ENCODE measurements around the gene SPECC1. TPM values are rescaled to one million over a fixed set of nuclear protein-coding genes. Genes with fewer than 3 reads are reported as not detected.
"Not testable (repeated sequence)": the region's sequence is repeated elsewhere in the genome, so short reads cannot be mapped to it uniquely, and the experiment has no call there.

Gene SPECC1
- total RNA-seq, 1 donor from 2014 or later: 91.9 TPM

DNA sequence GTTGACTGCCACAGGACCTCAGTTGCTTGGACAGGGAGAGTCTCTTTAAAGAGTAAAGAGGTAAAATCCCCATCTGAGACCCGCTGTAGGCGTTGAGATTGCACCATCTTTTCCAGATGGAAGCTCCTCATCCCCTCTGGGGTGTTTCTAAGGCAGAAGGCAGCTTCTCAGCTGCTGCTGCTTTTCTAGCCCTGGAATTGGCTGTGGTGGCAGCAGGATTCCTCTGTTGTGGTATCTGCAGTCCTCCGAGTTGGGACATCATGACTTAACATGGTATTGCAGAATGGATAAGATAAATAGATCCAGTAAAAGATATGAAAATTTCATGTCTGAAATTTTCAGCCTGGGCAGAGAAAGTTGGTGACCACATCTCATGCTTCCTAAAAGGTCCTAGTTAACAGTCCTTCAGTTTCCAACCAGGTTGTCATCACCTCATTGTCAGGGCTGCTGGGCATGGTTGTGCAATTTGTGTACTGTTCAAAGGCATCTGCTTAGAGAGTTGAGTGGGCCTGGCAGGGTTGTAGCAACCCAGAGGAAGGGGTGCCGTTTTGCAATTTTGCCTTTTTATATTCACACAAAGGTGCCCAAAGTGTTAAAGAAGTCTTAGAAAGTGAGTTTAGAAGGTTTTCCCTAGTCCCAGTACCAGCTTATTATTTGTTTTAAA, 150.4 kb downstream of the SPECC1 start:
- H3K9me3 Mint-ChIP-seq (ENCODE audit: low read depth): no peaks in the 10 kb centered on the region
- H3K4me3 Mint-ChIP-seq (ENCODE audit: unreplicated experiment): no peak overlapping the region
- DNase-seq (ENCODE audit: low spot score): no peak
- H3K36me3 Mint-ChIP-seq (ENCODE audit: low read depth): peaks cover 2% of the 10 kb centered on the region
- H3K27me3 Mint-ChIP-seq (ENCODE audit: low read depth): no peaks in the 10 kb centered on the region
- no peak overlapping the region for H3K27ac Mint-ChIP-seq (ENCODE audit: unreplicated experiment)
- TF ChIP-seq, protein P1, sequence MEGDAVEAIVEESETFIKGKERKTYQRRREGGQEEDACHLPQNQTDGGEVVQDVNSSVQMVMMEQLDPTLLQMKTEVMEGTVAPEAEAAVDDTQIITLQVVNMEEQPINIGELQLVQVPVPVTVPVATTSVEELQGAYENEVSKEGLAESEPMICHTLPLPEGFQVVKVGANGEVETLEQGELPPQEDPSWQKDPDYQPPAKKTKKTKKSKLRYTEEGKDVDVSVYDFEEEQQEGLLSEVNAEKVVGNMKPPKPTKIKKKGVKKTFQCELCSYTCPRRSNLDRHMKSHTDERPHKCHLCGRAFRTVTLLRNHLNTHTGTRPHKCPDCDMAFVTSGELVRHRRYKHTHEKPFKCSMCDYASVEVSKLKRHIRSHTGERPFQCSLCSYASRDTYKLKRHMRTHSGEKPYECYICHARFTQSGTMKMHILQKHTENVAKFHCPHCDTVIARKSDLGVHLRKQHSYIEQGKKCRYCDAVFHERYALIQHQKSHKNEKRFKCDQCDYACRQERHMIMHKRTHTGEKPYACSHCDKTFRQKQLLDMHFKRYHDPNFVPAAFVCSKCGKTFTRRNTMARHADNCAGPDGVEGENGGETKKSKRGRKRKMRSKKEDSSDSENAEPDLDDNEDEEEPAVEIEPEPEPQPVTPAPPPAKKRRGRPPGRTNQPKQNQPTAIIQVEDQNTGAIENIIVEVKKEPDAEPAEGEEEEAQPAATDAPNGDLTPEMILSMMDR (IDR thresholded peaks at IDR 0.05): no peak
- peaks cover 43% of the 10 kb centered on the region for H3K4me1 Mint-ChIP-seq (ENCODE audit: low read depth)

- H3K27ac Mint-ChIP-seq (ENCODE audit: unreplicated experiment): peak overlapping the region; percentile 78
- DNase-seq (ENCODE audit: low spot score); H3K4me3 Mint-ChIP-seq (ENCODE audit: unreplicated experiment): not testable (repeated sequence)
These were observed 156.4 kb downstream of the SPECC1 start for GRCh38 chr17:20165516-20165915.

GRCh38 chr17:20170085-20170484, 160.9 kb downstream of the SPECC1 start:
- no peaks in the 10 kb centered on the region for H3K9me3 Mint-ChIP-seq (ENCODE audit: low read depth)
- peaks cover 80% of the 10 kb centered on the region for H3K4me1 Mint-ChIP-seq (ENCODE audit: low read depth)
- peaks cover 2% of the 10 kb centered on the region for H3K36me3 Mint-ChIP-seq (ENCODE audit: low read depth)
- no peak overlapping the region for H3K4me3 Mint-ChIP-seq (ENCODE audit: unreplicated experiment)
- no peak for DNase-seq (ENCODE audit: low spot score)
- H3K27me3 Mint-ChIP-seq (ENCODE audit: low read depth): no peaks in the 10 kb centered on the region
- H3K27ac Mint-ChIP-seq (ENCODE audit: unreplicated experiment): peak overlapping the region; percentile 83
- TF ChIP-seq, protein P1 (IDR thresholded peaks at IDR 0.05): no peak

More at GRCh38 chr17:20165516-20165915, 156.4 kb downstream of the SPECC1 start:
- H3K27me3 Mint-ChIP-seq (ENCODE audit: low read depth); H3K36me3 Mint-ChIP-seq (ENCODE audit: low read depth); H3K9me3 Mint-ChIP-seq (ENCODE audit: low read depth): not testable (repeated sequence)
- H3K4me1 Mint-ChIP-seq (ENCODE audit: low read depth): peaks cover 42% of the 10 kb centered on the region

GRCh38 chr17:20171741-20172365, 162.7 kb downstream of the SPECC1 start:
- Mint-ChIP-seq H3K27me3 (ENCODE audit: low read depth) (no peaks in the 10 kb centered on the region), H3K36me3 (ENCODE audit: low read depth) (no peaks in the 10 kb centered on the region), H3K4me3 (ENCODE audit: unreplicated experiment) (no peak overlapping the region), H3K9me3 (ENCODE audit: low read depth) (peaks cover 4% of the 10 kb centered on the region), H3K4me1 (ENCODE audit: low read depth) (peaks cover 81% of the 10 kb centered on the region), H3K27ac (ENCODE audit: unreplicated experiment) (peak overlapping the region; percentile 20)
- no peak for DNase-seq (ENCODE audit: low spot score)
- TF ChIP-seq, protein P1 (IDR thresholded peaks at IDR 0.05): no peak

- Mint-ChIP-seq H3K36me3 (ENCODE audit: low read depth) (no peaks in the 10 kb centered on the region), H3K27me3 (ENCODE audit: low read depth) (no peaks in the 10 kb centered on the region), H3K4me1 (ENCODE audit: low read depth) (peaks cover 86% of the 10 kb centered on the region), H3K4me3 (ENCODE audit: unreplicated experiment) (no peak overlapping the region), H3K27ac (ENCODE audit: unreplicated experiment) (peak overlapping the region; percentile 20), H3K9me3 (ENCODE audit: low read depth) (peaks cover 4% of the 10 kb centered on the region)
- TF ChIP-seq, protein P1 (IDR thresholded peaks at IDR 0.05): no peak
- DNase-seq (ENCODE audit: low spot score): no peak
These were observed 163.2 kb downstream of the SPECC1 start for GRCh38 chr17:20172376-20172775.
